ENCODE measurements around the gene CDK17.

DNA sequence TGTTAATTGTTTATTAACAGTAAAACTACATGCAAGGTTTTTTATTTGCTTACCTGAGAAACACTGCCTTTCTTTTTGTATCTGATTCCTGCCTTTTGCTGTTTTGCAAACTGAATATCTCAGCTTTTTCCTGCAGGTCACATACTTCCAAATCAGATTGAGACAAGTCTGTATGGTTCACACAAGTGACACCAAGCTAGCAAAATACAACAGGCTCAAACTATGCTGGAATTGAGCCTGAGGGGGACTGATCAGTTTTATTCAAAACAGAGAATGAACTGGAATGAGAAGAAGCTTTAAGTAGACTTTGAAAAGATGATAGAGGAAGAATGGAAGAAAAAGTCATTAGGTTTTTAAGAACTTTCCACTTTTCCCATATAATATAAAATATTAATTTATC lies 12.2 kb upstream of the CDK17 start:
- TF ChIP-seq, protein P1, sequence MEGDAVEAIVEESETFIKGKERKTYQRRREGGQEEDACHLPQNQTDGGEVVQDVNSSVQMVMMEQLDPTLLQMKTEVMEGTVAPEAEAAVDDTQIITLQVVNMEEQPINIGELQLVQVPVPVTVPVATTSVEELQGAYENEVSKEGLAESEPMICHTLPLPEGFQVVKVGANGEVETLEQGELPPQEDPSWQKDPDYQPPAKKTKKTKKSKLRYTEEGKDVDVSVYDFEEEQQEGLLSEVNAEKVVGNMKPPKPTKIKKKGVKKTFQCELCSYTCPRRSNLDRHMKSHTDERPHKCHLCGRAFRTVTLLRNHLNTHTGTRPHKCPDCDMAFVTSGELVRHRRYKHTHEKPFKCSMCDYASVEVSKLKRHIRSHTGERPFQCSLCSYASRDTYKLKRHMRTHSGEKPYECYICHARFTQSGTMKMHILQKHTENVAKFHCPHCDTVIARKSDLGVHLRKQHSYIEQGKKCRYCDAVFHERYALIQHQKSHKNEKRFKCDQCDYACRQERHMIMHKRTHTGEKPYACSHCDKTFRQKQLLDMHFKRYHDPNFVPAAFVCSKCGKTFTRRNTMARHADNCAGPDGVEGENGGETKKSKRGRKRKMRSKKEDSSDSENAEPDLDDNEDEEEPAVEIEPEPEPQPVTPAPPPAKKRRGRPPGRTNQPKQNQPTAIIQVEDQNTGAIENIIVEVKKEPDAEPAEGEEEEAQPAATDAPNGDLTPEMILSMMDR (conservative IDR thresholded peaks at IDR 0.05; ENCODE audit: low read depth, low read length), result no peak
- TF ChIP-seq EZH2 (IDR thresholded peaks at IDR 0.05; ENCODE audit: low read length, unreplicated experiment), result no peak

All from PC-3 (cell line).